Parathyroid adenoma (tissue), 2 donors: Measurements from ENCODE around the gene ATG12.

Source experiments
- H2AFZ ChIP-seq: fragments of 300-600 bp; sonication (generic); one replicate; pipeline ENCODE4 v1.7.0; 2017; ENCODE audit warnings: antibody characterized with exemption, mild to moderate bottlenecking
- H3K27ac ChIP-seq: fragments of 300-600 bp; sonication (generic); one replicate; pipeline ENCODE4 v1.7.0; 2017
- H3K27me3 ChIP-seq: fragments of 300-600 bp; sonication (generic); one replicate; pipeline ENCODE4 v1.7.0; 2017; ENCODE audit warnings: low read length; ENCODE audit not compliant: control insufficient read depth, insufficient read depth
- H3K36me3 ChIP-seq: fragments of 300-600 bp; sonication (generic); one replicate; pipeline ENCODE4 v1.7.0; 2017; ENCODE audit warnings: low read length; ENCODE audit not compliant: control insufficient read depth, insufficient read depth
- H3K4me1 ChIP-seq: fragments of 300-600 bp; sonication (generic); one replicate; pipeline ENCODE4 v1.7.0; 2017; ENCODE audit warnings: control low read depth
- H3K4me2 ChIP-seq: fragments of 300-600 bp; sonication (generic); one replicate; pipeline ENCODE4 v1.7.0; 2017; ENCODE audit warnings: low read length
- H3K4me3 ChIP-seq: fragments of 300-600 bp; sonication (generic); one replicate; pipeline ENCODE4 v1.7.0; 2017; ENCODE audit warnings: low read depth, low read length
- H3K79me2 ChIP-seq: fragments of 300-600 bp; sonication (generic); one replicate; pipeline ENCODE4 v1.7.0; 2017; ENCODE audit warnings: control low read depth
- H3K9ac ChIP-seq: fragments of 300-600 bp; sonication (generic); one replicate; pipeline ENCODE4 v1.7.0; 2017; ENCODE audit warnings: mild to moderate bottlenecking
- H3K9me3 ChIP-seq: fragments of 300-600 bp; sonication (generic); one replicate; pipeline ENCODE4 v1.7.0; 2017; ENCODE audit warnings: low read length; ENCODE audit not compliant: control insufficient read depth
- TF ChIP-seq, protein P1 (sequence below): fragments of 300-600 bp; sonication (generic); IDR thresholded peaks from one replicate; pipeline ENCODE4 v1.7.0; 2017; ENCODE audit warnings: antibody characterized with exemption, mild to moderate bottlenecking
- donor health status: primary hyperparathyroidism.

The ATG12 gene

DNA sequence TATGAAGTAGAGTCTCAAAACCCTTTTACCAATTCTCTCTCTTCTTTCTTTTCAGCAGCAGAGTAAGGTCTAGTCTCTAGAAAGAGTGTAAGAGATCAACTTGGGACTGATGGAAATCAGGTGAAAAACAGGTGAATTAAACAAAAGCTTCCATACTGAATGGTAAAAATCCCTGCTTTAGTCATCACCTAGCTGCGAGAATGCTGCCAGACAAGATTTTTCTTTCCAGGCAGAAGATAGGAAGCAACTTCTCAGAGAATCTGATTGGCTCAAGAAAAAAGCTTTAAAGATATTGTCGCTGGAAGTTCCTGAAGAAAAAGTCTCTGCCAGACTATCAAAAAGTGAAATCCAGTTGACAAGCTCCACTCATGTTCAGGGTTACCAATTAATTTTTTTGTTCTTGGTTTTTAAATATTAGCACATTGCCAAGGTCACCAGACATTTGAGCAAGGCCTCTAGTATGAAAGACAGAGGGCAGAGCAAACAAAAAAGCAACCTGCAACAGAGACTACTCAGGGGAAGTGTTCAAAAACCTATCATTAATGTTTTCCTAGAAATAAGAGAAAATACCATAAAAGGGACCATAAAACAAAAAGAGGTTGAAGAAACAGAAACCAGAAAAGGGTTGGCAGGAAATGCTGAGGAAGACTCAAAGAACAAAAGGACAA lies 34.2 kb downstream of the ATG12 start:
- no peaks in the 10 kb centered on the region for H3K4me1 ChIP-seq
- TF ChIP-seq, protein P1, sequence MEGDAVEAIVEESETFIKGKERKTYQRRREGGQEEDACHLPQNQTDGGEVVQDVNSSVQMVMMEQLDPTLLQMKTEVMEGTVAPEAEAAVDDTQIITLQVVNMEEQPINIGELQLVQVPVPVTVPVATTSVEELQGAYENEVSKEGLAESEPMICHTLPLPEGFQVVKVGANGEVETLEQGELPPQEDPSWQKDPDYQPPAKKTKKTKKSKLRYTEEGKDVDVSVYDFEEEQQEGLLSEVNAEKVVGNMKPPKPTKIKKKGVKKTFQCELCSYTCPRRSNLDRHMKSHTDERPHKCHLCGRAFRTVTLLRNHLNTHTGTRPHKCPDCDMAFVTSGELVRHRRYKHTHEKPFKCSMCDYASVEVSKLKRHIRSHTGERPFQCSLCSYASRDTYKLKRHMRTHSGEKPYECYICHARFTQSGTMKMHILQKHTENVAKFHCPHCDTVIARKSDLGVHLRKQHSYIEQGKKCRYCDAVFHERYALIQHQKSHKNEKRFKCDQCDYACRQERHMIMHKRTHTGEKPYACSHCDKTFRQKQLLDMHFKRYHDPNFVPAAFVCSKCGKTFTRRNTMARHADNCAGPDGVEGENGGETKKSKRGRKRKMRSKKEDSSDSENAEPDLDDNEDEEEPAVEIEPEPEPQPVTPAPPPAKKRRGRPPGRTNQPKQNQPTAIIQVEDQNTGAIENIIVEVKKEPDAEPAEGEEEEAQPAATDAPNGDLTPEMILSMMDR = no peak
- no peak overlapping the region for H3K4me2 ChIP-seq
- H3K79me2 ChIP-seq = no peaks in the 10 kb centered on the region
- H3K27ac ChIP-seq = no peak overlapping the region
- no peaks in the 10 kb centered on the region for H3K36me3 ChIP-seq
- H2AFZ ChIP-seq = peak overlapping the region; percentile 3
- H3K9me3 ChIP-seq = no peaks in the 10 kb centered on the region
- H3K9ac ChIP-seq = no peak overlapping the region
- no peak overlapping the region for H3K4me3 ChIP-seq
- no peaks in the 10 kb centered on the region for H3K27me3 ChIP-seq

DNA sequence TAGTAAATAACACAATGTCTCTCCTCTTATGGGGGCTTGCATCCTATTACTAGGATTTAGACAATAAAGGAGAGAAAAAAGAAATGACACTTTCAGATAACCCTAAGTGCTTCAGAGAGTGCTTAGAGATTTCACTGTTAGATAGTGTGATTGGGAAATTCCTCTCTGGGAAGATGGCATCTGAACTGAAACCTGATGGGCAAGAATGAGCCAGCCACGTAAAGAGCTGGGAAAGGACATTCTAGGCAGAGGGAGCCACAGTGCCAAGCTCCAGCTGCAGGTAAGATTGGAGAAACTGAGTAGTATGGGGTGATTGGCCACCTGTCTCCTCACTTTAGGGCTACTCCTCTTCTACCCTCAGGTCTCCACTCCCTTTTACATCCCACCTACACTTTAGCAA lies 39.4 kb downstream of the ATG12 start:
- TF ChIP-seq, protein P1 = no peak
- H3K79me2 ChIP-seq = no peaks in the 10 kb centered on the region
- no peak overlapping the region for H3K4me3 ChIP-seq
- no peak overlapping the region for H3K9ac ChIP-seq
- no peaks in the 10 kb centered on the region for H3K9me3 ChIP-seq
- no peak overlapping the region for H2AFZ ChIP-seq
- no peaks in the 10 kb centered on the region for H3K36me3 ChIP-seq
- no peaks in the 10 kb centered on the region for H3K4me1 ChIP-seq
- no peaks in the 10 kb centered on the region for H3K27me3 ChIP-seq
- H3K4me2 ChIP-seq = no peak overlapping the region
- no peak overlapping the region for H3K27ac ChIP-seq

DNA sequence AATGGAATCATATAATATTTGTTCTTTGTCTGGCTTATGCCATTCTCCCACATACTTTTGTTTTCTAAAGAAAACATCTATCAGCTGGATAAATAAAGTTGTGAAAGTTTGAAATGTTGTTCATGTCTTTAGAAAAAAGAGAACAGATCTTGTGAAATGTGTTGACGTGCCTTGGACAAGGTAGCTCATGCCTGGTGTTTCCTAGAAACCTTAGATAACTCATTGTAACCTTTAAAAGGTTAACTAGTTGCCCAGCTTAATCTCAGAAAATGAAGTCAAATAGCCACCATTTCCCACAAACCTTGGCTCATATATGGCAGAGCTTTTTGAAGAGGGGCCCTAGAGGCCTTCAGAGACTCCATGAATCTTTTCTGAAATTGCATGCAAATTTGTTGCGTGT lies 40.2 kb downstream of the ATG12 start:
- no peak overlapping the region for H3K4me3 ChIP-seq
- no peak overlapping the region for H3K9ac ChIP-seq
- no peaks in the 10 kb centered on the region for H3K27me3 ChIP-seq
- H3K4me2 ChIP-seq = no peak overlapping the region
- TF ChIP-seq, protein P1 = no peak
- H3K27ac ChIP-seq = no peak overlapping the region
- no peaks in the 10 kb centered on the region for H3K4me1 ChIP-seq
- H3K79me2 ChIP-seq = no peaks in the 10 kb centered on the region
- no peaks in the 10 kb centered on the region for H3K36me3 ChIP-seq
- H2AFZ ChIP-seq = no peak overlapping the region
- H3K9me3 ChIP-seq = no peaks in the 10 kb centered on the region

DNA sequence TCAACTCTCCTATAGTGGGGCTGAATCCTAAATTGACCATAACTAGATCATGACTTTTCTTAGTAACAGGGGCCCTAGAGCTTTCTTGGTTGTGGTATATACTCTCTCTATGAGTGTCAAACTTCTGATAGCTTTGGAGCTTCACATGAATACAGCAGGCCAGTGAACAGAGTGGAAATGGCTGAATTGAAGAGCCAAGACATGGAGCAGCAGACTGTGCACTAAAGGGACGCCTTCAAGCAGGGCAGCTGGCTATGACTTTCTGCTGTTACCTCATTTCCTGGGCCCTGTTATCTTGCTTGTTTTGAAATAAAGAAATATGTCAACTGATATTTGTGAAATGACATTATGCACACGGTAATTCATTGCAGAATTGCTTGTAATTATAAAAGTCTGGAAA lies 41.3 kb downstream of the ATG12 start:
- Histone ChIP-seq H2AFZ (no peak overlapping the region), H3K4me1 (no peaks in the 10 kb centered on the region), H3K27ac (no peak overlapping the region)

DNA sequence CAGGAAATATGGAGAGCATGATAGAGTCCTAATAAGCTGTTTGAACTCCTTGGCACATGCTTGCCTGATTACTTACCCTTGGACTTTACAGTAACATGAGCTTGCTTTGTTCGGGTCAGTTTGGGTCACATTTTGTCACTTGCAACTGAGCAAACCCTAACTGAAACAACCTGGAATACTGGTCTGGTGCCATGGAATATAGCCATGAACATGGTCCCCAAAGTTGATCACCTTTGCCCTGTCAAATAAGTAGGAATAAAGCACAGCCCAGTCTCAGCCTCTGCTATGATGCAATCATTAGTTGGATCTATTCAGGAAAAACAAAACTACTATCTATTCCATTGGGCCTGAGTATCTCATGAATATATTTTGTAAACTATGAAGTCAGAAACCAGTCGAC lies 43.1 kb downstream of the ATG12 start:
- H3K79me2 ChIP-seq = no peaks in the 10 kb centered on the region
- H3K9me3 ChIP-seq = no peaks in the 10 kb centered on the region
- no peak overlapping the region for H3K9ac ChIP-seq
- no peak overlapping the region for H3K4me3 ChIP-seq
- H3K27me3 ChIP-seq = no peaks in the 10 kb centered on the region
- H3K36me3 ChIP-seq = no peaks in the 10 kb centered on the region
- no peak overlapping the region for H3K27ac ChIP-seq
- no peak overlapping the region for H3K4me2 ChIP-seq
- H2AFZ ChIP-seq = peak overlapping the region; percentile 11
- TF ChIP-seq, protein P1 = no peak
- no peaks in the 10 kb centered on the region for H3K4me1 ChIP-seq

More for the DNA sequence above, 41.3 kb downstream of the ATG12 start:
- Histone ChIP-seq H3K79me2 (no peaks in the 10 kb centered on the region), H3K36me3 (no peaks in the 10 kb centered on the region), H3K4me3 (no peak overlapping the region), H3K27me3 (no peaks in the 10 kb centered on the region), H3K4me2 (no peak overlapping the region), H3K9ac (no peak overlapping the region), H3K9me3 (no peaks in the 10 kb centered on the region)
- TF ChIP-seq, protein P1 = no peak
